IgD-negative memory B cell (primary cell): ENCODE results near the gene CD40LG. TPM values are rescaled to one million over a fixed set of nuclear protein-coding genes. Genes with fewer than 3 reads are reported as not detected.

Experiments used
- H3K27ac Mint-ChIP-seq, 3 donors: one replicate each; pipeline ENCODE4 v1.8.0; 2020 to 2022; ENCODE audit warnings: mild to moderate bottlenecking in 3 of 3, mixed read lengths in 3 of 3, moderate library complexity in 1 of 3
- H3K27me3 Mint-ChIP-seq: one replicate; pipeline ENCODE4 v1.8.0; 2021; ENCODE audit warnings: mixed read lengths
- H3K36me3 Mint-ChIP-seq: one replicate; pipeline ENCODE4 v1.8.0; 2020; ENCODE audit warnings: mild to moderate bottlenecking, mixed read lengths
- H3K4me1 Mint-ChIP-seq, 3 donors: one replicate each; pipeline ENCODE4 v1.8.0; 2020 to 2022; ENCODE audit warnings: mixed read lengths in 3 of 3, mild to moderate bottlenecking in 1 of 3
- H3K4me3 Mint-ChIP-seq, 4 donors: one replicate each; pipeline ENCODE4 v1.8.0; 2020 to 2022; ENCODE audit warnings: mild to moderate bottlenecking in 4 of 4, mixed read lengths in 4 of 4, moderate library complexity in 3 of 4
- H3K9me3 Mint-ChIP-seq, 3 donors: one replicate each; pipeline ENCODE4 v1.8.0; 2020 to 2021; ENCODE audit warnings: mixed read lengths in 3 of 3, mild to moderate bottlenecking in 1 of 3
- polyA plus RNA-seq: library from polyadenylated mRNA; unstranded; fragments of 300-500 nt; fragmentation: Illumina TruSeq; gene quantifications from one replicate; pipeline ENCODE4 v1.2.3, GENCODE V29; 2021

Gene CD40LG
- polyA plus RNA-seq = 2.0 TPM

DNA sequence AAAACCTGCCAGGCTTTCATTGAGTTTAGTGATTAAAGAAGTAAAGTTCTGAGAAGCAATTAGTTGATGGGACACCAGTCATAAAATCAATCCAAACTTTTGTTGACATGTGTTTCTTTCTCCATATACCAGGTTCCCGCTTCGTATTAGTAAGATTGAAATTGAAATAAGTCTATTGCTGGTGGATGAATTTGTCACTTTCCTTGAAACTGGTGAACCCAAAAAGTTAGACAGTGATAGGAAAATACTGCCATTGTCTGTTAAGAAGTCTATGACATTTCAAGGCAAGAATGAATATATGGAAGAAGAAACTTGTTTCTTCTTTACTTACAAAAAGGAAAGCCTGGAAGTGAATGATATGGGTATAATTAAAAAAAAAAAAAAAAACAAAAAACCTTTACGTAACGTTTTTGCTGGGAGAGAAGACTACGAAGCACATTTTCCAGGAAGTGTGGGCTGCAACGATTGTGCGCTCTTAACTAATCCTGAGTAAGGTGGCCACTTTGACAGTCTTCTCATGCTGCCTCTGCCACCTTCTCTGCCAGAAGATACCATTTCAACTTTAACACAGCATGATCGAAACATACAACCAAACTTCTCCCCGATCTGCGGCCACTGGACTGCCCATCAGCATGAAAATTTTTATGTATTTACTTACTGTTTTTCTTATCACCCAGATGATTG, at the start of gene CD40LG:
Gene CD40LG, plus strand, starts transcription at position 482 of the 684 bp plus-strand sequence. Its CDS starts 91 bp downstream, at position 573.
- Mint-ChIP-seq H3K4me1 (no peaks in the 10 kb centered on the region), H3K36me3 (peaks cover 2% of the 10 kb centered on the region), H3K9me3 (peaks cover 0 to 1% (median 0%) of the 10 kb centered on the region in 3 donors), H3K4me3 (peak within 1 kb of the TSS in 2 of 4 donors; percentile 24 to 59), H3K27ac (no peak within 1 kb of the TSS), H3K27me3 (no peaks in the 10 kb centered on the region)

DNA sequence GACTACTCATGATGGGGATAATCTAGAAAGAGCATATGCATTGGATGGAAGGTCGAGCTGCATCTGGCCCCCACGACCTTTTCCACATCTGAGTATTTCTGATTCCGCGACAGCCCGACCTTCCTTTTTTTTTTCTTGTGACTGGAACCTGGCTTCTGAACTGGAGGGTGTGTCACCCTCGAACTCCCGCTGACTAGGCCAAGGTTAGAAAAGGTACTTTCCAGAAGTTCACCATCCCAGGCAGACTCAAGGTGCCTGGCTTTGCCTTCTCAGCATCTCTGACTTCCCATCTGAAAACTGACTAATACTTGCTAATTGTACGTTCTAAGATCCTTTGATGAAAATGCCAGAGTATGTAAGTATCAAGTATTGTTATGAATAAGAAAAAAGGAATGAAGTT, 49.3 kb upstream of the CD40LG start:
- Mint-ChIP-seq H3K4me1 (no peaks in the 10 kb centered on the region), H3K27ac (peak overlapping the region in 1 of 3 donors; percentile 10), H3K36me3 (no peaks in the 10 kb centered on the region), H3K9me3 (no peaks in the 10 kb centered on the region), H3K4me3 (no peak overlapping the region), H3K27me3 (peaks cover 11% of the 10 kb centered on the region)

DNA sequence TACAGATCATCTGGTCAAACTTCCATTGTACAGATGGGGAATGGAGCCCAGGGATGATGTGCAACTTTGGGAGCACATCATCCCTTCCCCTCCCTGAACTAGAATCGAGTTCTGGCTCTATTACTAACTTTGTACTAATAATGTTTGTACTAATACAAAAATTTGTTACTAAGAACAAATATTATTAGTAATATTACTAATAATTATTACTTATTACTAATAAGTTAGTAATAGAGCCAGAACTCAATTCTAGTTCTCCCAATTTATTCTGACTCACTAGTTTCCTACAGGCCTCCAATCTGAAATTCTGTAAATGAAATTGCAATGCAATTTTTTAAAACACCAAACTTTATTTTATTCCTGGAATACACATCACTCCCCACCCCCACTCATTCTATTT, 47.9 kb upstream of the CD40LG start:
- Mint-ChIP-seq H3K4me1 (no peaks in the 10 kb centered on the region), H3K27ac (no peak overlapping the region), H3K4me3 (no peak overlapping the region), H3K9me3 (no peaks in the 10 kb centered on the region), H3K36me3 (no peaks in the 10 kb centered on the region), H3K27me3 (peaks cover 11% of the 10 kb centered on the region)

DNA sequence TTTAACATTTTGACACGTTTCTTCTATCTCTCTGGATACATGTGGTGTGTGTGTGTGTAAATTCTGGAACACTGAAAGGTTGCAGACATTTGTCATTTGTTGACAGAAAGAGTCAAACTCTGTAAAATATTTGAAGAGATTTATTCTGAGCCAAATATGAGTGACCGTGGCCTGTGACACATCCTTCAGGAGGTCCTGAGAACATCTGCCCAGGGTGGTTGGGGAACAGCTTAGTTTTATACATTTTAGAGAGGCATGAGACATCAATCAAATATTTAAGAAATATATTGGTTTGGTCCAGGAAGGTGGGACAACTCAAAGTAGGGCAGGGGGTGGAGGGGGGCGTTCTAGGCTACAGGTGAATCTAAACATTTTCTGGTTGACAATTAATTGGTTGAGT, 40.7 kb upstream of the CD40LG start:
- H3K4me1 Mint-ChIP-seq = peaks cover 0 to under 1% (median 0%) of the 10 kb centered on the region in 3 donors
- no peaks in the 10 kb centered on the region for H3K27me3 Mint-ChIP-seq
- H3K27ac Mint-ChIP-seq = no peak overlapping the region
- no peaks in the 10 kb centered on the region for H3K36me3 Mint-ChIP-seq
- no peaks in the 10 kb centered on the region for H3K9me3 Mint-ChIP-seq
- H3K4me3 Mint-ChIP-seq = no peak overlapping the region

DNA sequence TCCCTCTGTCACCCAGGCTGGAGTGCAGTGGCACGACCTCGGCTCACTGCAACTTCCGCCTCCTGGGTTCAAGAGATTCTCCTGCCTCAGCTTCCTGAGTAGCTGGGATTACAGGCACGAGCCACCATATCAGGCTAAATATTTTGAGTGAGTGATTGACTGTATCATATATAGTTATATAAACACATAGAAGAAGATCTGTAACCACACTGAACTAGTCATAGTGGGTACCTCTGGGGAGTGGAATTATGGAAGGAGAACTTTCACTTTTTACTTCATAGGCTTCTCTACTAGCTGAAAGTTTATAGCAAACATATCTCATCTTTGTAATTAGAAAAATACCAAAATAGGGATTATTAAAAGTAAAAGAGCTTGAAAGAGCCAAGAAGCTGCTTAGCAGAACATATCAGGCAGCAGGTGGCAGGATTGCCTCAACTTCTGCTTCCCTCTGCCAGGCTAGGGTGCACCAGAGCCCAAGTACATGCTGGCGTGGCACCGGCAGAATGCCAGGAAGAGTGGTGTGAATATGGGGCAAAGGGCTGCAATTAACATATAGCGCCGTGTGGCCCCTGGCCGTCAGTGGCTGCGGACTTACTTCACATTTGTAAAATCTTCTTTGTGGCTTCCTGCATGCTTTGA, 39.5 kb upstream of the CD40LG start:
- peaks cover 0 to 2% (median 0%) of the 10 kb centered on the region in 3 donors for H3K4me1 Mint-ChIP-seq
- no peaks in the 10 kb centered on the region for H3K36me3 Mint-ChIP-seq
- H3K27me3 Mint-ChIP-seq = no peaks in the 10 kb centered on the region
- no peak overlapping the region for H3K27ac Mint-ChIP-seq
- no peaks in the 10 kb centered on the region for H3K9me3 Mint-ChIP-seq
- H3K4me3 Mint-ChIP-seq = no peak overlapping the region

DNA sequence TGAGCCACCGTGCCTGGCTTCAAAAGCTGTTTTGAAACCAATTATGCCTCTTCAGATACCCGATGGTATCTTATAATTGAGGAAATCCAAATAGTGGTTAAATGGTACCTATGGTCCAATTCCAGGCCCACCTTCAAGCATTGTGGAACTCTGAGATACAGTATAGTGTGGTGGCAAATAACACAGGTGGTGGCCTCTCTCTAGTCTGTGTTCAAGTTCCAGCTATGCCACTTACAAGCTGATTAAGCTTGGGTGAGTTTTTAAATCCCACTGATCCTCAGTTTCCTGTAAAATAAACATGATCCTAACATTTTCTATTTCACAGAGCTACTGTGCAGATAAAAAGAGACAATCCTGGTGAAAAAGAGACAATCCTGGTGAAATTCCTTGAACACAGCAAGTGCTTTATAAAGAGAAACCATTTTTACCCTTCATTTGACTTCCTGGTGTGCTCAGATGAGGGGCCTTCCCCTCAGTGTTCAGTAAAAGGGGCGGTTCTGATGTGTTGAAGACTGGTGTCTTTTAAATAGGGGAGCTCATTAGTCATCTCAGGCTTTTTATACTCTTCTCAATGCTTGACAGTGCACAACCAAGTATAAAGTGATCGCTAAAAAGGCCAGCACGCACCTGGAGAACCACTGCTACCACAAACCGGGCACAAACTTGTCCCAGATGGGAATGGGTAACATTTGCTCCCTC, 30.8 kb upstream of the CD40LG start:
- Mint-ChIP-seq H3K36me3 (no peaks in the 10 kb centered on the region), H3K27me3 (no peaks in the 10 kb centered on the region), H3K4me1 (peaks cover 0 to 2% (median 0%) of the 10 kb centered on the region in 3 donors), H3K4me3 (no peak overlapping the region), H3K27ac (no peak overlapping the region), H3K9me3 (no peaks in the 10 kb centered on the region)

DNA sequence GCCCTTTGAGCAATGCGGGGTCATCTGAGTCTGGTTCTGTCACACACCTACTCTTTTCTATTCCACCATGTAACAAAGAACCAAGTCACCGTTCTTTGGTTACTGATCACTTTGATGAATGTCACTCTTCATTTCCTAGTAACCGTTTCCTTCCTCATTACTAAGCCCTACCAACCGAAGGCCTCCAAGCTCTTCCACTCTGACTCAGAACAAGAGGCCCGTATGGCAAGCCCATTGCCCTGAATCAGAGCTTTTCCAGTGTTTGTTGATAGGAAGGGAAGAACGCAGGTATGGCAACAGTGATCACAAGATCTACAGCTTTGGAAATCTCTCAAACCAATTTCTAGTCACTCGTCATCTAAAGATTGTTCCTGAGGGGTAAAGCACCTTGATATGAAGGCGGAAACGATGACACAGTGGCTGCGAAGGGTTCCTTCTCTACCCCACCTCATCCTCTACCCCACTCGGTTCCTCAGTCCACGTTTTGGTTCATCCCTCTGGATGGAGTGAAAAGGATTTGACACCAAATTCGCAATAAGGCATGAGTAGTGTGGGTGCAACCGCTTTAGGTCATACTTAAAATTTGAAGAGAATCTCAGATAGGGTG, 28.0 kb upstream of the CD40LG start:
- Mint-ChIP-seq H3K27ac (peak overlapping the region in 1 of 3 donors; percentile 56), H3K4me1 (no peaks in the 10 kb centered on the region), H3K4me3 (no peak overlapping the region), H3K27me3 (no peaks in the 10 kb centered on the region), H3K9me3 (peaks cover 0 to 5% (median 0%) of the 10 kb centered on the region in 3 donors), H3K36me3 (no peaks in the 10 kb centered on the region)

DNA sequence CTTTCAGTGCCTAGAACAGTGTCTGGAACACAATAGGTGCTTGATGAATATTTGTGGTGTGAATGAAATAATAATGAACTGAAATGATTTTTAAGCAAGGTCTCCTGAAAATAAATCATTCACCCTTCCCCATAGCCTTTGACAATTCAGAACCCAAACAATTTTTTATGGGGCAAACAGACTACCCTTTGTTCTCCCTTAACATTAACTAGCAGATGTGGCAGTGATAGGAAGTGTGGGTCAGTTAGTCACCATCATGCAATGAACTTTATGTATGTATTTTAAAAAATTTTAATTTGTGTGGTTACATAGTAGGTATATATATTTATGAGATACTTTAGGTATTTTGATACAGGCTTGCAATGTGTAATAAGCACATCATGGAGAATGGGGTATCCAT, 27.2 kb upstream of the CD40LG start:
- H3K4me3 Mint-ChIP-seq = no peak overlapping the region
- peaks cover 0 to 5% (median 0%) of the 10 kb centered on the region in 3 donors for H3K9me3 Mint-ChIP-seq
- no peaks in the 10 kb centered on the region for H3K4me1 Mint-ChIP-seq
- H3K27me3 Mint-ChIP-seq = no peaks in the 10 kb centered on the region
- H3K36me3 Mint-ChIP-seq = no peaks in the 10 kb centered on the region
- H3K27ac Mint-ChIP-seq = no peak overlapping the region

DNA sequence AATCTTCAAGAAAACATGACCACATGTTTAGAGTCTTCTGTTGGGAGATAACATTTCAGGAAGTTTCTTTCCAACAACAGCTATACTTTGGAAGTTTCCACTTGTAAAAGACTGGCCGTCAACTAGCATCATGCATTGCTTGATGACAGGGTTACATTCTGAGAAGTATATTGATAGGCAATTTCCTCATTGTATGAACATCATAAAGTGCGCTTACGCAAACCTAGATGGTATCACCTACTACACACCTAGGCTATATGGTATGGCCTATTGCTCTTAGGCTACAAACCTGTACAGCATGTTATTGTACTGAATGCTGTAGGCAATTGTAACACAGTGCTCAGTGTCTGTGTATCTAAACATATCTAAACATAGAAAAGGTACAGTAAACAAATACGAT, 25.4 kb upstream of the CD40LG start:
- Mint-ChIP-seq H3K27ac (no peak overlapping the region), H3K27me3 (no peaks in the 10 kb centered on the region), H3K9me3 (peaks cover 0 to 5% (median 0%) of the 10 kb centered on the region in 3 donors), H3K4me1 (no peaks in the 10 kb centered on the region), H3K36me3 (no peaks in the 10 kb centered on the region), H3K4me3 (no peak overlapping the region)

DNA sequence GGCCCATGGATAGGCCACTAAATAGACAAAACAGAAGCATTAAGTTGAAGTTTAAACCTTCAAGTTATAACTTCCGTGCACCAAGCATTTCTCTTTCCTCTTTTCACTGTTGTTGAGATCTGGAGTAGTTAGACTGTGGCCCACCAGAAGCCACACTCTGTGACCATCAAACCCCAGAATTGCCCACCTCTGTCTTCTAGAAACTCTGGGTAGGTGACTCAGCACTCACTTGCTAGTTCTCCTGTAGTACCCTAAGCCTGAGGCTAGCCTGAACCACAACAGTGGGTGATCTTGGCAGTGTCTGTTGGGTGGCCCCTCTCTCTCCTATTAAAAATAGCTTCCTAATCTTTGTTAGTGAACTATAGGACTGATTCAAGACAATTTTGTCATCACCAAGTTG, 24.6 kb upstream of the CD40LG start:
- H3K4me1 Mint-ChIP-seq = no peaks in the 10 kb centered on the region
- no peak overlapping the region for H3K27ac Mint-ChIP-seq
- no peak overlapping the region for H3K4me3 Mint-ChIP-seq
- H3K27me3 Mint-ChIP-seq = no peaks in the 10 kb centered on the region
- peaks cover 0 to 5% (median 0%) of the 10 kb centered on the region in 3 donors for H3K9me3 Mint-ChIP-seq
- H3K36me3 Mint-ChIP-seq = no peaks in the 10 kb centered on the region

DNA sequence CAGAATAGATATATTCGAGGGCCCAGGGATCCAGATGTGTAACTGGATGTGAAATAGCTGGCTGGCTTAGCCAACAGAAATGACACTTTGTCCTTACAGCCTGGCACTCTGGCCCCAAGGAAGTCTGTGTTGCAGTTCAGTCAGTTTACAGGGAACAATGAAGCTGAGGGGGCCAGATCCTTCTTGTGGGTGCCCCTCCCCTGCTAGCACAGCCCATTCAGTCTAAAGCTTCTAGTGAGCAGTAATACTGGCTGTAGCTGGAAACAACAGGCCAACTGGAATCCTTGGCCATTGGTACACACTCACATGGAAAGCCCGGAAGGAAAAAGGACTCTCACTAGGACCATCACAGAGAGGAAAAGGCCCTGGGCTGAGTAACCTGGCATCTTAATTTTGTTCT, 22.7 kb upstream of the CD40LG start:
- H3K4me1 Mint-ChIP-seq = no peaks in the 10 kb centered on the region
- no peaks in the 10 kb centered on the region for H3K27me3 Mint-ChIP-seq
- peaks cover 0 to 5% (median 0%) of the 10 kb centered on the region in 3 donors for H3K9me3 Mint-ChIP-seq
- H3K27ac Mint-ChIP-seq = no peak overlapping the region
- H3K4me3 Mint-ChIP-seq = no peak overlapping the region
- H3K36me3 Mint-ChIP-seq = peaks cover 1% of the 10 kb centered on the region

DNA sequence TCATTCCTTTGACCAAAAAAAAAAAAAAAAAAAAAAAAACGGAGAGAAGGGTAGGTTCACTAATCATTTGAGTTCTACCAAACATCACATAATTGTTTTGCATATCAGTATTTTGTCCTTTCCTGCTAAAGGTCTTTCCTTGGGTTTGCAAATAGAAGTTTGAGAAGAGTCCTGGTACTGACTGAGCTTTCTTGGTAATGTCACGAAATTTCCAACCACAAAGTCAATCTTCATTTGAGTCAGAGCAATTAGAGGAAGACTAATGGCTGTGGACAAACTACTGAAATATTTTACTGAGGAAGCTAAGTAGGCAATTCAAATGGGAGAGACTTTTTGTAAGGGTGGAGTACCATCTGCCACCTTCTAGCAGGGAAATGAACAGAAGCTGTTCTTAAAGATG, 21.7 kb upstream of the CD40LG start:
- Mint-ChIP-seq H3K27ac (no peak overlapping the region), H3K36me3 (peaks cover 1% of the 10 kb centered on the region), H3K9me3 (peaks cover 0 to 5% (median 0%) of the 10 kb centered on the region in 3 donors), H3K4me1 (no peaks in the 10 kb centered on the region), H3K27me3 (no peaks in the 10 kb centered on the region), H3K4me3 (no peak overlapping the region)

DNA sequence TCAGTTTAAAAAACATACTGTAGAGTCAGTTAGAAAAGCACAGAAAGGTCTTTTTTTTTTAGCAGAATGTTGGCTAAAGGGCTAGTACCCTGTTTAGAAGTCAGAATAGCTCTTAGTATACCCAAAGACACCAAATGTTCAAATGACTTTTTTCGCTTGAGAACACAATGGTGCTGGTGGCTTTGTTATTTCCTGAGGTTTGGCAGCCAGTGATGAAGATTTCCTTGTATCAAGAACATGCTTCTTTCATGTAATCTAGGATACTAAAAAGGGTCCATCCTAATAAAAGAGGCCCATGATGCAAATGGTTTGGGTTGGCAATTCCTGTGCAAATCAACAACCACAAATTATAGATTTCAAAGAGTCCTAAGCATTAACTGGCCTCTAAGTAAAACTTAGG, 21.1 kb upstream of the CD40LG start:
- H3K4me3 Mint-ChIP-seq = no peak overlapping the region
- H3K36me3 Mint-ChIP-seq = peaks cover 1% of the 10 kb centered on the region
- H3K27ac Mint-ChIP-seq = no peak overlapping the region
- no peaks in the 10 kb centered on the region for H3K4me1 Mint-ChIP-seq
- peaks cover 0 to 5% (median 0%) of the 10 kb centered on the region in 3 donors for H3K9me3 Mint-ChIP-seq
- no peaks in the 10 kb centered on the region for H3K27me3 Mint-ChIP-seq

DNA sequence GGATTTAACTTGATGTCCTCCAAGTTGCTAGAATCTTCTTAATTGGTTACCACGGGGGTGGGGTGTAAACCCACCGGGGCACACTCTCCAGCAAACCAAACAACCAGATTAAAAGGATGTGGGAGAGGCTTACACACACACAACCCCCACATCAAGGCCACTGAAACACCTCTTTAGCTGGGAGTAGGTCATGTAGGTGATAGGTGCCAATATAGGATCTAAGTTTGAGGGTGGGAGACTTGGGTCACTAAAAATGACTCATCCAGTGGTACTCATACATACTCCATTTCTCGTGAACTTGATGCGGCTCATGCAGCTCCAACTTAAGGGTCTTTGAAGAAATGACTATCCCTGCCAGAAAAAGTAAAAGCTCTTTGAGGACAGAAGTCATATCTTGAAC, 20.5 kb upstream of the CD40LG start:
- H3K36me3 Mint-ChIP-seq = peaks cover 1% of the 10 kb centered on the region
- no peak overlapping the region for H3K4me3 Mint-ChIP-seq
- peaks cover 0 to 5% (median 0%) of the 10 kb centered on the region in 3 donors for H3K9me3 Mint-ChIP-seq
- H3K27me3 Mint-ChIP-seq = no peaks in the 10 kb centered on the region
- H3K4me1 Mint-ChIP-seq = no peaks in the 10 kb centered on the region
- H3K27ac Mint-ChIP-seq = no peak overlapping the region

DNA sequence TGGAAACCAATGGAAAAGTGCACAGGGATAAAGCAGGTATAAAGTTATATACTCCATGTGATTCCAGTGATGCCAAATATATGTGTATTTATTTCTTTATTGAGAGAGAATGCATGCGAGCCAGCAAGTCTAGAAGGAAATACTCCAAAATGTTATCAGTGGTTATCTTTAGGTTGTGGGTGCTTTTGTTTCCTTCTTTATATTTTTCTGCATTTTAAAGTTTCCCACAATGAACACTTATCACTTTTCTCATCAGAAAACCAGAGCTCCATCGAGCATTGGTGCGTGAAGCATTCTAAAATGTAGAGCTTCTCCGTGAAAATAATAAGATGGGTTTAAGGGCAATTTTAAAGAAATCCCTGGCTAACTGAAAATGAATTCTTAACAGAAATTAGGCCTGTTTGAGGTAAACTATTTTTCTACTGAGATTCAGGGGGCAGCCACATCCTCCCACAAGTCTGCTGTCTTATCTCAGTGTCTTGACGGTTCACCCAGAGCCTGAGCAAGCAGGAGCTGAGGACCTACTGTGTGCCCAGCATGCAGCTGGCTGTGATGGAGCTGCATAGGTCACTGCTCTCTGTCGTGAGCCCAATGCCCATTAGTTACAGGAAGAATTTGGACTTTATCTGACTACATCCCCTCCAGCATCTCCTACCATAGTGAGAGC, 18.7 kb upstream of the CD40LG start:
- Mint-ChIP-seq H3K9me3 (peaks cover 0 to 2% (median 0%) of the 10 kb centered on the region in 3 donors), H3K4me3 (no peak overlapping the region), H3K27ac (no peak overlapping the region), H3K4me1 (no peaks in the 10 kb centered on the region), H3K36me3 (peaks cover 1% of the 10 kb centered on the region), H3K27me3 (peaks cover 3% of the 10 kb centered on the region)
